MCF 10A (cell line): ENCODE results near the gene TPRG1. TPM values are rescaled to one million over a fixed set of nuclear protein-coding genes. Genes with fewer than 3 reads are reported as not detected.

Source experiments
- BruUV-seq: library from RNA; stranded (reverse); fragments of 400-500 nt; replicated peaks from 2 replicates; lab custom pipeline; 2021; lab: Mats Ljungman, UMichigan
- CTCF ChIA-PET: fragments of 300-600 bp; sonication (Branson Sonifier 250); formaldehyde crosslinking; extraction: SDS; loops from one replicate; lab custom pipeline; 2021; ENCODE audit warnings: antibody characterized with exemption, inconsistent platforms; lab: Yijun Ruan, JAX
- POLR2A ChIA-PET: fragments of 300-600, 350-650 bp; sonication (Branson Sonifier 250); formaldehyde crosslinking; extraction: SDS; loops from one replicate; lab custom pipeline; 2020; ENCODE audit warnings: antibody characterized with exemption, inconsistent platforms; lab: Yijun Ruan, JAX
- DNase-seq: peaks from one replicate; pipeline ENCODE4 v3.0.0-alpha.2; 2018; ENCODE audit not compliant: unreplicated experiment
- H3K27ac Mint-ChIP-seq: one replicate; pipeline ENCODE4 v1.8.0; 2022; ENCODE audit warnings: mild to moderate bottlenecking, low read depth, mixed read lengths; ENCODE audit not compliant: unreplicated experiment
- H3K27me3 Mint-ChIP-seq: one replicate; pipeline ENCODE4 v1.8.0; 2022; ENCODE audit warnings: mixed read lengths; ENCODE audit not compliant: insufficient read depth, unreplicated experiment
- H3K36me3 Mint-ChIP-seq: one replicate; pipeline ENCODE4 v1.8.0; 2022; ENCODE audit warnings: mild to moderate bottlenecking, moderate library complexity, mixed read lengths; ENCODE audit not compliant: insufficient read depth, unreplicated experiment
- H3K4me1 Mint-ChIP-seq: one replicate; pipeline ENCODE4 v1.8.0; 2022; ENCODE audit warnings: mixed read lengths; ENCODE audit not compliant: insufficient read depth, unreplicated experiment
- H3K4me3 Mint-ChIP-seq: one replicate; pipeline ENCODE4 v1.8.0; 2022; ENCODE audit warnings: mild to moderate bottlenecking, moderate library complexity, mixed read lengths; ENCODE audit not compliant: unreplicated experiment
- H3K9me3 Mint-ChIP-seq: one replicate; pipeline ENCODE4 v1.8.0; 2022; ENCODE audit warnings: mixed read lengths; ENCODE audit not compliant: unreplicated experiment
- intact Hi-C: fragments of 100-400 bp; cut with micrococcal nuclease; formaldehyde crosslinking; loops from 2 replicates; pipeline ENCODE4 v1.14.1; 2022
- total RNA-seq: library from RNA; stranded (reverse); gene quantifications from 2 replicates; pipeline ENCODE4 v1.2.3, GENCODE V29; 2022
- TF ChIP-seq, protein P1 (sequence below): fragments of 200-600 bp; IDR thresholded peaks from one replicate; pipeline ENCODE4 v1.8.0; 2022; ENCODE audit warnings: antibody characterized with exemption, mild to moderate bottlenecking; ENCODE audit not compliant: unreplicated experiment

The TPRG1 gene
- total RNA-seq, 1 experiment from 2014 or later: 2.0 TPM

DNA sequence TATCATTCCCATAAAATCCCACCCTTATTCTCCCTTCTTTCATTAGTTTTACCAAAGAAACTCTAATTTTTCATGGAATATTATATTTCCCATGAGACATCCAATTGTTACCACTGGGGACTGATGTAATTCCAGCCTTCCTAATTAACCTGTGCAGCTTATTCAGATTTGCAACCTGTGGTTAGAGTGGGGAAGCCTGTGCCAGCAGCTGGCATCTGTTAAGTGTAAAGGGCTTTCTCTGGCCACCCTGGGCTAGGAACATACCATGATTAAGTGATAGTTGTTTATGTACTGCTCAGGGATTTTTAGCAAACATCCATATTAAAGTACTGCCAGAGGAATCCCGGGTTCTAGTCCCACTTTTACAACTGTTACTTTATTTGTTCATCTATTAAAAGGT, 78.2 kb downstream of the TPRG1 start:
- DNase-seq: no peak
- Mint-ChIP-seq H3K4me1 (no peaks in the 10 kb centered on the region), H3K9me3 (peaks cover 15% of the 10 kb centered on the region), H3K36me3 (no peaks in the 10 kb centered on the region), H3K4me3 (no peak overlapping the region), H3K27ac (no peak overlapping the region), H3K27me3 (no peaks in the 10 kb centered on the region)
- ChIA-PET POLR2A (no interaction called here), CTCF (no interaction called here)
- intact Hi-C loops: no loop called here
- no TSS peak for BruUV-seq
- TF ChIP-seq, protein P1, sequence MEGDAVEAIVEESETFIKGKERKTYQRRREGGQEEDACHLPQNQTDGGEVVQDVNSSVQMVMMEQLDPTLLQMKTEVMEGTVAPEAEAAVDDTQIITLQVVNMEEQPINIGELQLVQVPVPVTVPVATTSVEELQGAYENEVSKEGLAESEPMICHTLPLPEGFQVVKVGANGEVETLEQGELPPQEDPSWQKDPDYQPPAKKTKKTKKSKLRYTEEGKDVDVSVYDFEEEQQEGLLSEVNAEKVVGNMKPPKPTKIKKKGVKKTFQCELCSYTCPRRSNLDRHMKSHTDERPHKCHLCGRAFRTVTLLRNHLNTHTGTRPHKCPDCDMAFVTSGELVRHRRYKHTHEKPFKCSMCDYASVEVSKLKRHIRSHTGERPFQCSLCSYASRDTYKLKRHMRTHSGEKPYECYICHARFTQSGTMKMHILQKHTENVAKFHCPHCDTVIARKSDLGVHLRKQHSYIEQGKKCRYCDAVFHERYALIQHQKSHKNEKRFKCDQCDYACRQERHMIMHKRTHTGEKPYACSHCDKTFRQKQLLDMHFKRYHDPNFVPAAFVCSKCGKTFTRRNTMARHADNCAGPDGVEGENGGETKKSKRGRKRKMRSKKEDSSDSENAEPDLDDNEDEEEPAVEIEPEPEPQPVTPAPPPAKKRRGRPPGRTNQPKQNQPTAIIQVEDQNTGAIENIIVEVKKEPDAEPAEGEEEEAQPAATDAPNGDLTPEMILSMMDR: no peak

DNA sequence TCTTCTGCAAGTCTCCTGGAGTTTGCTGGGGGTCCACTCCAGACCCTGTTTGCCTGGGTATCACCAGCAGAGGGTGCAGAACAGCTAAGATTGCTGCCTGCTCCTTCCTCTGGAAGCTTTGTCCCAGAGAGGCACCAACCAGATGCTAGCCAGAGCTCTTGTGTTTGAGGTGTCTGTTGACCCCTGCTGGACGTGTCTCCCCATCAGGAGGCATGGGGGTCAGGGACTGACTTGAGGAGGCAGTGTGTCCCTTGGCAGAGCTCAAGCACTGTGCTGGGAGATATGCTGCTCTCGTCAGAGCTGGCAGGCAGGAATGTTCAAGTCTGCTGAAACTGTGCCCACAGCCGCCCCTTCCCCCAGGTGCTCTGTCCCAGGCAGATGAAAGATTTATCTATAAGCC, 86.5 kb downstream of the TPRG1 start:
- Mint-ChIP-seq H3K36me3 (no peaks in the 10 kb centered on the region), H3K27ac (no peak overlapping the region)

DNA sequence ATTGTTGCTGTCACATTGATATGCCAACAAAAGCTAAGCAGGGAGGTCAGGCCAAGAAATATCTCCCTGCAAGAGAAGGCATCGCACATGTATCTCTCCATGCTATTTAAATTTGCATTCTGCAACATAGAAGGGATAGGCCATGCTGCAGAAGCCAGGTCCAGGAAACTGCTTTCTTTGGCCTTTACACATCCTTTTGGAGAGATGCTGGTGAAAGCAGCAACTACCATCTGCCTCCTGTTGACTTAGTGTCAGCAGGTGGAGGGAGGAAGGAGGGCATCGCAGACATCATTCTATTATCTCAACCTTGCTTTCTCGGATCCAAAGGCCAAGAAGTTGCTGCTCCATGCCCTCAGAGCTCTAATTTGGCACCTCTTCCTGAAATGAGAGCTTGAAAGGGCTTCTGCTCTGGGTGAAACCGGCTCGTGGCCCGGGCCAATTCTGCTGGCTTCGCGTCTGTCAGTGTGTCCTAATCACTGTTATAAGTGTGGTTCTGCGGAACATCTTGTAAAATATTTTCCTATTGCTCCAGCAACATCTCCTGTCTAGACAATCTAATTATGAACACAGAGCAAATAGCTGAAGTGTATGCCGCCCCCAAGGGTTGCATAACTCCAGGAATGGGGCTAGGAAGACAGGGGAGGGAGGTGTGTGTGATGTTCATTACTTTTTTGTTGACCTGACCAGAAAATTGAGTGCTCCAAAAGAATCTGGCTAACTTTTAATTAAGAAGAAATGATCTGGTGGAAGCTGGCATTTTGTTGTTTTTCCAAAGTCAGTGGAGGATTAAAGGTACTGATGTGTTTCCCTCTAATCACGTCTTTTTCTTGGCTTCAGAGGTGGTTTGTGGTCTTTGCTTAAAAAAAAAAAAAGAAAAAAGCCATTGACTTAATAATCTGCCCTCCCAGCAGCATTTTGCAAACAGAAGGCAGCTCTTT, 89.1 kb downstream of the TPRG1 start:
- H3K27me3 Mint-ChIP-seq: no peaks in the 10 kb centered on the region
- CTCF ChIA-PET: interaction anchor here (0.6 to 1.2 kb wide), 2 partner anchors 29 to 1105 kb away, joined by 3 to 4 read pairs; no protein-coding TSS in a partner anchor

More for the DNA sequence above, 86.5 kb downstream of the TPRG1 start:
- no peak for DNase-seq
- ChIA-PET POLR2A (no interaction called here), CTCF (interaction anchor here (0.6 to 1.0 kb wide), 3 partner anchors 88 to 527 kb away, joined by 3 read pairs; no protein-coding TSS in a partner anchor)
- H3K4me1 Mint-ChIP-seq: no peaks in the 10 kb centered on the region
- no peak overlapping the region for H3K4me3 Mint-ChIP-seq
- peaks cover 14% of the 10 kb centered on the region for H3K9me3 Mint-ChIP-seq
- H3K27me3 Mint-ChIP-seq: no peaks in the 10 kb centered on the region
- BruUV-seq: no TSS peak
- TF ChIP-seq, protein P1: no peak
- intact Hi-C loops: no loop called here

DNA sequence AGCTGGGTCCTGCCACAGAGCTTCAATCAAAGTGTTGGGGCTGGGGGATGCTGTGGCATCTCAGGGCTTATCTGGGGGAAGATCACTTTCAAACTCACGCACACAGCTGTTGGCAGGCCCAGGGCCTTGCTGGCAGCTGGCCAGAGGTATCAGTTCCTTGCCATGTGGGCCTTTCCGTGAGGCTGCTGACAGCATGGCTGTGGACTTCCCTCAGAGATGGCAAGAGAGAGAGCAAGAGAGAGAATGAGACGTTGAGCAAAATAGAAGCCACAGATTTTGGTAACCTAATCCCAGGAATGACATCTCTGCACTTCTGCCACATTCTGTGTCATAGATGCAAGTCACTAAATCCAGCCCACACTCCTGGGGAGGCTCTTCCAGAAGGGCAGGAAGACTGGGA, 91.0 kb downstream of the TPRG1 start:
- no peak overlapping the region for H3K4me3 Mint-ChIP-seq
- peaks cover 6% of the 10 kb centered on the region for H3K4me1 Mint-ChIP-seq
- no peak overlapping the region for H3K27ac Mint-ChIP-seq
- no TSS peak for BruUV-seq
- no peaks in the 10 kb centered on the region for H3K27me3 Mint-ChIP-seq
- POLR2A ChIA-PET: no interaction called here
- H3K36me3 Mint-ChIP-seq: no peaks in the 10 kb centered on the region
- TF ChIP-seq, protein P1: no peak
- CTCF ChIA-PET: interaction anchor here (0.6 kb wide), 1 partner anchor 687 kb away, joined by 3 read pairs; no protein-coding TSS in a partner anchor
- no peaks in the 10 kb centered on the region for H3K9me3 Mint-ChIP-seq
- DNase-seq: no peak
- intact Hi-C loops: no loop called here

More for the DNA sequence above, 89.1 kb downstream of the TPRG1 start:
- POLR2A ChIA-PET: interaction anchor here (0.7 kb wide), 1 partner anchor 330 kb away, joined by 3 read pairs; no protein-coding TSS in a partner anchor
- intact Hi-C loops: no loop called here
- no peaks in the 10 kb centered on the region for H3K4me1 Mint-ChIP-seq
- H3K9me3 Mint-ChIP-seq: no peaks in the 10 kb centered on the region
- H3K36me3 Mint-ChIP-seq: no peaks in the 10 kb centered on the region
- BruUV-seq: no TSS peak
- H3K4me3 Mint-ChIP-seq: no peak overlapping the region
- no peak for DNase-seq
- no peak overlapping the region for H3K27ac Mint-ChIP-seq
- TF ChIP-seq, protein P1: no peak
